GM19455 (cell line): ENCODE results near the gene MTO1.
"Not testable (repeated sequence)": the region's sequence is repeated elsewhere in the genome, so short reads cannot be mapped to it uniquely, and the experiment has no call there.

Source experiments
- ATAC-seq: cut with Tn5 transposase; IDR thresholded peaks from one replicate; pipeline ENCODE4 v1.9.1; 2021; ENCODE audit not compliant: unreplicated experiment

Gene MTO1, protein sequence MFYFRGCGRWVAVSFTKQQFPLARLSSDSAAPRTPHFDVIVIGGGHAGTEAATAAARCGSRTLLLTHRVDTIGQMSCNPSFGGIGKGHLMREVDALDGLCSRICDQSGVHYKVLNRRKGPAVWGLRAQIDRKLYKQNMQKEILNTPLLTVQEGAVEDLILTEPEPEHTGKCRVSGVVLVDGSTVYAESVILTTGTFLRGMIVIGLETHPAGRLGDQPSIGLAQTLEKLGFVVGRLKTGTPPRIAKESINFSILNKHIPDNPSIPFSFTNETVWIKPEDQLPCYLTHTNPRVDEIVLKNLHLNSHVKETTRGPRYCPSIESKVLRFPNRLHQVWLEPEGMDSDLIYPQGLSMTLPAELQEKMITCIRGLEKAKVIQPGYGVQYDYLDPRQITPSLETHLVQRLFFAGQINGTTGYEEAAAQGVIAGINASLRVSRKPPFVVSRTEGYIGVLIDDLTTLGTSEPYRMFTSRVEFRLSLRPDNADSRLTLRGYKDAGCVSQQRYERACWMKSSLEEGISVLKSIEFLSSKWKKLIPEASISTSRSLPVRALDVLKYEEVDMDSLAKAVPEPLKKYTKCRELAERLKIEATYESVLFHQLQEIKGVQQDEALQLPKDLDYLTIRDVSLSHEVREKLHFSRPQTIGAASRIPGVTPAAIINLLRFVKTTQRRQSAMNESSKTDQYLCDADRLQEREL

DNA sequence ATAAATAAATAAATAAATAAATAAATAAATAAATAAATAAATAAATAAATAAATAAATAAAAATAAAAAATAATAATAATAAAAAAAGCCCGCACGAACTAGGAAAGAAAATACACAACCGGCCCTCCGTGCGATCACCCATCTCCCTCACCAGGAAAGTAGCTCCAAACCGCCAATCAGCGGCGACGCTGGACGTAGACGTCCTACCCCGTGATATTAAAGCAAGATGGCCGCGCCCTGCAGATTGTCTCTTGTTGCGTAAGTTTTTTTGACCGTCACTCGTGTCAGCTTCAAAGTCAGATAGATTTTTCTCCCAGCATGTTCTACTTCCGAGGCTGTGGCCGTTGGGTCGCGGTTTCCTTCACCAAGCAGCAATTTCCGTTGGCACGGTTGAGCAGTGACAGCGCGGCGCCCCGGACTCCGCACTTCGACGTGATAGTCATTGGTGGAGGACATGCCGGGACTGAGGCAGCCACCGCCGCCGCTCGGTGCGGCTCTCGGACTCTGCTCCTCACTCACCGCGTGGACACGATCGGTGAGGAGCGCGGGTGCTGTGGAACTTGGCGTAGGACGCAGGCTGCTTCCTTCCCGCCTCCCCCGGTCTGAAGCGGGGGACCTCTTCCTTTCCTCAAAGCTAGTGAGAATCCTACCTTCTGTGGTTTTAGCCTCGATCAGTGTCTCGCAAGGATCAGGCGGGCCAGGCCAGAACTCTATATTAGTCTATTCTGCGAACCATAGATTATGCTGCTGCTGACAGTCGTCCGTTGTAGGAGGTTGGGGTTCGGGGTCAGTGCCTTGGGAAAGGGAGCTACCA, at the start of gene MTO1:
MTO1 (plus strand) TSS at position 201 of the 814 bp plus-strand sequence; CDS start at position 319, 118 bp downstream.
- ATAC-seq = peak; percentile 95

DNA sequence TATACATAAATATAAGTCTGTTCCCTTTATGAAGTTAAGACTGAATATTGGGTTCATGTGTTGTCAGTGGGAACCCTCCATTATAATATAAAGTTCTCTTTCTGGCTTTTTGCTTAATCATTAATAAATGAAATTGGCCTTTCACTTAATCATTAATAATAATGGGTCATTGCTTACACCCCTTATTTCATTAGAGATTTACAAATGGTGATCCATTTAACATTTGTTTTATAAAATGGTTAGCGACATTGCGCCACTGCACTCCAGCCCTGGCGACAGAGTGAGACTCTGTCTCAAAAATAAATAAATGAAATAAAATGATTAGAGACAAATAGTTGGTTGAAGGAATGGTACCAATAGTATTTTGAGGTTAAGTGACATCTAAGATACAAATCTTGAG, 48.4 kb upstream of the MTO1 start:
- ATAC-seq = no peak

DNA sequence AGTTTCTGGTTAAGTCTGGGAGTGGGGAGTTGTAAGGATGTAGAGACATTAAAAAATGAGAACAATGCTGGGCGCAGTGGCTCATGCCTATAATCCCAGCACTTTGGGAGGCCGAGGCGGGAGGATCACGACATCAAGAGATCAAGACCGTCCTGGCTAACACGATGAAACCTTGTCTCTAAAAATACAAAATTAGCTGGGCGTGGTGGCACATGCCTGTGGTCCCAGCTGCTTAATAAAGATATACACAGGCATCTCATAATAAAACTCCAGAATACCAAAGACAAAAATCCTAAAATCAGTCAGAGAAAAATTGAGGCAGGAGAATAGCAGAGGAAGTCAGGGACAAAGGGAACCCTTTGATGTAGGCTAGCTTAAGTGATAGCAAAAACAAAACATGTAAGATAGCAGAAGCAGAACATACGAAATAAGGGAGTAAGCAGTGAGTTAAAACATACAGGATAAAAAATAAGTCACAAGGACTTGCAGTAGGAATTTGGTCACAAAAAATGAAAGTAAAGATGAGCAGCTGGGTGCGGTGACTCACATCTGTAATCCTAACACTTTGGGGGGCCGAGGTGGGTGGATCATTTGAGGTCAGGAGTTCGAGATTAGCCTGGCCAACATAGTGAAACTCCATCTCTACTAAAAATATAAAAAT, 43.3 kb upstream of the MTO1 start:
- no peak for ATAC-seq

DNA sequence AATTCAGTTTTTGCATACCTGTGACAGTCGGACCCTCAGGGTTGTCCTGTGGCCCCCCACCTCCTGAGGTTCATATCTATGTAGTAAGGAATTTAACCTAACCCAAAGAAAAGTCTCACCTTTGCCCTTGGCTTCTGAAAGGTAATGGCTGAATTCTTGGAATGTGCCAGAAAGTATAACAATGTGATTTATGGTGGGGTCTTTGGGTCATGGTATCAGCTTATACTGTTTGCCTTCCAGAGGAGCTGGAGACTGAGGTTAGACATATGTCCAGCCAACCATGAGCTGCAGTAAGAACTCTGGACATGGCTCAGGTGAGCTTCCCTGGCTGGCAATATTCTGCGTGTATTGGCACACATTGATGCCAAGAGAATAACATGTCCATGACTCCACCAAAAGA, 40.0 kb upstream of the MTO1 start:
- no peak for ATAC-seq

DNA sequence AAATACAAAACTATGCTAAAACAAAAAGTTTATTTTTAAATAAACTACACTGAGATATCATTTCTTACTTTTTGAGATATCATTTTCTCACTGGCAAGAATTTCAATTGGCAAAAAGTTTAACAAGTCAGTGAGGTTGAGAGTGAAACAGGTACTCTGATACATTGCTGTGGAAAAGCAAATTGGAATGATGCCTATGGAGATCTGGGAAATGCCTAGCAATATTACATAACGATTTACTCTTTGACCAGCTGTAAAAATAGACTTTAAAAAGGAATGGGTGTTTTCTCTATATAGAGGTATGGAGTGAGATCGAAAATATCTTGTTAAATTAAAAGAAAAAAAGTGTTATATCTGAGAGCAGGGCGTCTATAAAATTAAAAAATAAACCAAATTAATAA, 26.3 kb upstream of the MTO1 start:
- ATAC-seq = no peak

DNA sequence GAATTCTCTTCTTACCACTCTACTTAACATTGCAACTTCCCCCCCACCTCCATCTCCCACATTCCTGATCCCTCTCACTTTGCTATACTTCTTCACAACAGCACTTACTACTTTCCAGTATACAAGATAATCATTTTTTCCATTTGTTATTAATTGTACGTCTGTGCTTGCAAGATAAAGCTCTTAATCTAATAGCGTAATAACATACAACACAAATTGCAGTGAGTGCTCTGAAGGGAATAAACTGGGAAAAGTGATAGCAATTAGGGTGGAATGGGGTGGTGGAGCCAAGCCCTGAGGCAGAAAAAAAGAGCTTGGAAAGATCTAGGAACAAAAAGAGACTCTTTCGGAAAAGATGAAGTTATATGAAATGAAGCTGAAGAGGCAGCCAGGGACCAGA, 18.0 kb upstream of the MTO1 start:
- no peak for ATAC-seq

DNA sequence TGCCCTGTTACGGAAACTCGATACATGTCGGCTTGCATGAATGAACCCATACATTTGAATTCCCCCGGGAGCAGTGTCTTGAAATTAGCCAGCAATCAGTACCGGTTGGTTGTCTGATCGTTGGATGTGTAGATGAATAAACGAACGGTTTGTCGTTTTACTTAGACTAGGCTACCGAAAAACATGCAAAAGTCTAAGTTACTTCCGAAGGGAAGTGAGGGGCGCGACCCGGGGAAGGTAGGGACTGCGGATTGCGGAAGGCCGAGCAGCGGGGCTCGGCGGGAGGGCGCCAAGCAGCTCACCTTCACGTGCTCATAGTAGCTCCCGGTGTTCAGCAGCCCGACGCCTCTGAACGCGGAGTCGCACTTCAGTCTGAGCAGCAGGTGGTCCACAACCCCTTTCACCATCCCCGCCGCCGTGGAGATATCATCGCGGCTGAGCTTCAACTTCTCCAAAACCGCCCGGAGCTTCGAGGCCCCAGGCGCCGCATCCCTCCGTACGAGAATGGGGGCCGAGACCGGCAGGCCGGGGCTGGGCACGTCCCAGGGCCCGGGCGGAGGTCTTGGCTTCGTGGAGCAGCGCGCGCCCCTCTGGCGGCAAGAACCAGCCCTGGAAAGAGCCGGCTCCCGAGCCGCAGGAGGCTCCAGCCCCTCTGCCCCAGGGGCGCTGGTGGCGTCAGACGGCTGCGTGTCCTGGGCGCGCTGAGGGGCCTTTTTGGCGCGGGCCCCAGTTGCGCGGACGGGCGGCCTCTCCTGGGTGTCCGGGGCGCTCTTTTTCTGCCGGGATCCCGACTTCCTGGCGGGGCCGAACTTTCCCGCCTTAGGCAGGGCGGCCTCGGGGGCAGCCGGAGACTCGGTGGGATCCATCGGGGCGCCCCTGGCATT, 10.1 kb upstream of the MTO1 start:
- ATAC-seq = peak; percentile 50

DNA sequence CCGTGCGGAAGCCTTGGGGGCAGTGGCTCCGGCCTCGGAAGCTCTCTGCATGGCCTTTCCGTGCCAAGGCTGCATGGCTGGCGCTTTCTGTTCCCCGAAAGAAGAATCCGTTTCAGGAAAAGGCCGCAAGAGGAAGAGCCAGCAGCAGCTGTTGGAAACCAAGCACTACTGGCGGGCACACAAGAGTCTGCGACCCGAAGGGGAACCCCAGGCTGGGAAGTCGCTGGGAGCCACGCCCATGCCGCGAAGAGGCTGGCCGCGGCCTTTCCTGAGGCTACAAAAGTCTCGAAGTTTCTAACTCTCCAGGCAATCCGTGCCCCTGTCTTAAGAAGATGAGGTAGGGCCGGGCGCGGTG, 9.5 kb upstream of the MTO1 start, which contains the start of gene CGAS:
CGAS (minus strand) TSS at position 191 of the 355 bp plus-strand sequence; CDS start at position 75, 116 bp downstream.
- ATAC-seq = peak; percentile 69

DNA sequence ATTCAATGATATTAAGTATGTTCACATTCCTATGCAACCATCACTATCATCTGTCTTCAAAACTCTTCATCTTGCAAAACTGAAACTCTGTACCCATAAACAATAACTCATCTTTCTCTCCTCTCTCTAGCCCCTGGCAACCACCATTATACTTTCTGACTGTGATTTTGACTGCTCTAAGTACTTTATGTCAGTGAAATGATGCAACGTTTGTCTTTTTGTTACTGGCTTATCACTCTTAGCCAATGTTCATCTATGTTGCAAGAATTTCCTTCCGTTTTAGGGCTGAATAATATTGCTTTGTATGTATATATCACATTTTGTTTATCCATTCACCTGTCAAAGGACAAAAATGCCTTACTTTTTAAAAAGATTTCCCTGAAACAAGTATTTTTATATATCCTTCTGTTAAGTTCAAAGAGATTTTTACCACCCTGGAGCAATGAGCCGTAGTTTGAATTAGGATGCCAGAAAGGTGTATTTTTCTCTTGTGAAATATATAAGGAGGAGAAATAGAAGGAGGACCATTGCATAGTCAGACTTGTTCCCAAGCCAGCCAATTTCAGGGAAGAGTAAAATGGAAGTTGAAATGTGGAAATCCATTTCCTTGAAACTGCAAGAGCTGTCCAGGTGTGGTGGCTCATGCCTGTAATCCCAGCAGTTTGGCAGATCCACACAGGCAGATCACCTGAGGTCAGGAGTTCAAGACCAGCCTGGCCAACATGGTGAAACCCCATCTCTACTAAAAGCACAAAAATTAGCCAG, 5.5 kb upstream of the MTO1 start:
- no peak for ATAC-seq

DNA sequence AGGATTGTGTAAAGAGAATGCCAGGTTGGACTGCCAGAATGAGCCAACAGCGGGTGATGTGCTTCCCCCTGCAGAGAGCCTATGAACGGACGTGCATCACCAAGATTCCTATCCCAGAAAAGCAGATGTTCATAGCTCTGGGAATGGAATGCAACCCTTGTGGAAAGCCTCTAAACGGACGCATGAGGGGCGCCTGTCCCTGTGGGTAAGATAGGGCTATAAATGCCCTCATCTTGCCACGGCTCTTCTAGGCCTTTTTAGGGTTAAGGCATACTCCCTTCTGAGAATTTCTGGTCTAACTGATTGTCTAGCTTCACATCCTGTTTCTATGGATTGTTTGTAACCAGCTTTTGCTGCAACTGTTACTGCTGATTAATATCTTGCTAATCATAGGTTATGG, 2.1 kb upstream of the MTO1 start:
- ATAC-seq = not testable (repeated sequence)

DNA sequence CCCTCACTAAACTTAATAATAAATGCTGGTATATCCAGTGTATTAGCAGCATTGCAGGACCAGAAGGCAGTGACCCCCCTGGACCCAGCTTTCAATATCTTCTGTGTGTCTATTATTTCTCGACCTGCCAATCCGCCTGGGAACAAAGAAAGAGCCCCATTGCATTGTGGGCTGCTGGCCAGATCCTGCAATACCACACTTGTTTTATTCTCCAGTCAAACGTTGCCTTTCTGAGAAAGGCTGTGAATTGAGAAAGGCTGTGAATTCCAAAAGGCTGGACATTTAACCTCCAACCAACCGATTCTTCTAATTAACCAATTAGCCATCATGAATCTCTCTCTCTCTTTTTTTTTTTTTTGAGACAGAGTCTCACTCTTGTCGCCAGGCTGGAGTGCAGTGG, 1.5 kb upstream of the MTO1 start:
- no peak for ATAC-seq

DNA sequence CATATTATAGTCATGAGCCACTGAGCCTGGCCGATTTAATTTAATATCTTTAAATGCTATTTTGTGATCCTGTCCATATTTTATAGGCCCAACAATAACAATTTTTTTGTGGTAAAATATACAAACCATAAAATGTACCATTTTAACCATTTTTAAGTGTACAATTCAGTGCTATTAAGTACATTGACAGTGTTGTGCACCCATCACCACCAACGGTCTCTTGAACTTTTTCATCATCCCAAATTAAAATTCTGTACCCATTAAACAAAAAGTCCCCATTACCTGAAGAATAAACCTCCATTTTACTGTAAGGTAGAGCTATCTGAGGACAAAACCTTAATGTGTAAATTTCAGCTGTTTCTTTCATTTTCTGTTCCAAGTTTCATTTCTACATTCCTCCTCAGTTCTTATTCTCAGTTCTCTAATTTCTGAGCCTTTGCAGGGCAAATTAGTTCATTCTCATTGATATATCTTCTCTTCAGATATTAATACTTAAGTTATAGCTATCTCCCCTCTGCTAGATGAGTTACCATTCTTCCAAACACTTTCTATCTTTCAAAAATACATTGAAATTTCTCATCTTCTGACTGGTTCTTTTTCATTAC, 10.3 kb downstream of the MTO1 start:
- ATAC-seq = peak; percentile 94

DNA sequence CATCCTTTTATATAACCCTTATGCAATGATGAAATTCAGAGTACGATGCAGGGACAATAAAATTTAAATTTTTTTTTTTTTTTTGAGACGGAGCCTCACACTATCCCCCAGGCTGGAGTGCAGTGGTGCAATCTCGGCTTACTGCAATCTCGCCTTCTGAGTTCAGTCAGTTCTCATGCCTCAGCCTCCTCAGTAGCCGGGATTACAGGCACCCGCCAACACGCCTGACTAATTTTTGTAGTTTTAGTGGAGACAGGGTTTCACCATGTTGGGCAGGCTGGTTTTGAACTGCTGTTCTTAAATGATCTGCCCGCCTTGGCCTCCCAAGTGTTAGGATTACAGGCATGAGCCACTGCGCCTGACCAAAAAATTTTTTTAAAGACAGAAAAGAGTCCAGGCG, 15.2 kb downstream of the MTO1 start:
- no peak for ATAC-seq

DNA sequence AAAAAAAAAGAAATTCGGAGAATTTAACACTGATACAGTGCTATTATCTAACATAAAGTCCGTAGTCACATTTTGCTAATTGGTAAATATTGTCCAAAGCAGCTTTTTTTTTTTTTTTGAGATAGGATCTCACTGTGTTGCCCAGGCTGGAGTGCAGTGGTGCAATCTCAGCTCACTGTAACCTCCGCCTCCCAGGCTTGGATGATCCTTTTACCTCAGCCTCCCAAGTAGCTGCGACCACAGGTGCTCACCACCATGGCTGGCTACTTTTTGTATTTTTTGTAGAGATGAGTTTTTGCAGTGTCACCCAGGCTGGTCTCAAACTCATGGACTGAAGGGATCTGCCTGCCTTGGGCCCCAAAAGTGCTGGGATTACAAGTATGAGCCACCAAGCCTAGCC, 15.9 kb downstream of the MTO1 start:
- ATAC-seq = no peak

DNA sequence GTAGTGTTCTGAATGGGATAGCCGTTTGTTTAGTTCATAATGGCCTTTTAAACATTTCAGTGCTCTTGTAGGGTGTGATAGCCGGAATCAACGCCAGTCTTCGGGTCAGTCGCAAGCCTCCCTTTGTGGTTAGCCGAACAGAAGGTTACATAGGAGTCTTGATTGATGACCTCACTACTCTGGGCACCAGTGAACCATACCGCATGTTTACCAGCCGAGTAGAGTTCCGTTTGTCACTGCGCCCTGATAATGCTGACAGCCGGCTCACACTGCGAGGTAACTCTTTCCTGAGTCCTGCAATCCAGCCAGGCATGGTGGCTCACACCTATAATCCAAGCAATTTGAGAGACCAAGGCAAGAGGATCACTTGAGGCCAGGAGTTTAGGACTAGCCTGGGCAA, 20.4 kb downstream of the MTO1 start:
- no peak for ATAC-seq

DNA sequence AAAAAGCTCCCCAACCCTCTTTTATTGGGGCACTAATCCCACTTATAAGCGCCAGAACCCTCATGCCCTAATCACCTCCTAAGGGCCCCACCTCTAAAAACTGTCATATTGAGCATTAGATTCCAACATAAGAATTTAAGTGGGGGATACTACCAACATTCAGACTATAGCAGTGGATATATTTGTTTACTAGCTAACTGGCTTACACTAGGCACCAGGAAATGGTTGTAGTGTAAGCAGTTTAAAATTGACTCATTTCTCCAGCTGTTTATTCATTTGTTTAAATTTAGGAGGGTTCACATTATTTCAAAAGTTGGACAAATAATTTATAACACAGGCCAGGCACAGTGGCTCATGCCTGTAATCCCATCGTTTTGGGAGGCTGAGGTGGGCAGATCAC, 22.9 kb downstream of the MTO1 start:
- no peak for ATAC-seq

DNA sequence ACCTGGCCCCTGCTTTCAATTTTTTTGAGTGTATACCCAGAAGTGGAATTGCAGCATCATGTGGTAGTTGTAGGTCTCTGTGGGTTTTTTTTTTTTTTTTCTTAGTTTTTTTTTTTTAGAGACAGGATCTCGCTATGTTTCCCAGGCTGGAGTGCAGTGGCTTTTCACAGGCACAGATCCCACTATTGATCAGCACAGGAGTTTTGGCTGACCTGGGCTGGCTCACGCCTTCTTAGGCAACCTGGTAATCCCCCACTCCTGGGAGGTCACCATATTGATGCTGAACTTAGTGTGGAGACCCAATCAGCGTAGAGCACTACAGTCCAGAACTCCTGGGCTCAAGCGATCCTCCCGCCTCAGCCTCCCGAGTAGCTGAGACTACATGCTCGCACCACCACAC, 25.9 kb downstream of the MTO1 start:
- no peak for ATAC-seq

DNA sequence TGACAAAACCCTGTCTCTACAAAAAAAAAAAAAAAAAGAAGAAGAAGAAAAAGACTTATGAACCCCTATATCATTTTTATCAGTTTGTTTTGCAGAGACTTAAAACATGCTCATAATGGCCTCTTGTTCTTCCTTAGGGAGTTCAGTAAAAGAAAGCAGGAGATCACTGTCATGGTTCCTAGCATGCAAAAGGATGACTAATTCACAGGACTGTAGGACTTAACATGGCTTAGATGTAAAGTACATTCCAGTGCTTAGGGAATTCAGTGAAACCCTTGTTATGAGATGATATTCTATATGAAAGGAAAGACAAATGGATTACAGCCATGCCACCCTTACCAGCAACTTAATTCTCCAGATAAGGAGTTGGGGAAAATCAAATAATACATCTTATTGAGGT, 29.8 kb downstream of the MTO1 start:
- ATAC-seq = no peak

DNA sequence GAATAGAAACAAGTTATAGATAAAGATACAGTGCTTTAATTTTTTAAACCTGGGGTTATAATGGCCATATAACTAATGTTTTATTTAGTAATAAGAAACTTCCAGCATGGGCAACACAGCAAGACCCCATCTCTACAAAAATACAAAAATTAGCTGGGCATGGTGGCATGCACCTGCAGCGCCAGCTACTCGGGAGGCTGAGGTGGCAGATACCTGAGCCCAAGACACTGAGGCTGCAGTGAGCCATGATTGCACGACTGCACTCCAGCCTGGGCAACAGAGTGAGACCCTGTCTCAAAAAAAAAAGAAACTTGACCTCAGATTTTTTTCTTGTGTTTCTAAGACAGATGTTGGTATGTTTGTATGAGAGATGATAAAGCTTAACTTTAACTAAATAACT, 36.4 kb downstream of the MTO1 start:
- no peak for ATAC-seq
